ENCODE measurements around the gene MS4A10. TPM values are rescaled to one million over a fixed set of nuclear protein-coding genes. Genes with fewer than 3 reads are reported as not detected.

MS4A10 gene
- total and polyA plus RNA-seq, 4 donors, result not detected

GRCh38 chr11:60844870-60845221, 59.7 kb downstream of the MS4A10 start:
- Histone ChIP-seq H3K27me3 (ENCODE audit: control insufficient read depth in 3 of 3, insufficient read depth in 3 of 3, low read length in 2 of 3) (no peaks in the 10 kb centered on the region), H3K27ac (ENCODE audit: low read depth in 1 of 2, low read length in 1 of 2) (no peak overlapping the region), H3K9ac (ENCODE audit: insufficient read depth in 1 of 2, low read length in 2 of 2) (no peak overlapping the region), H3K9me3 (ENCODE audit: control insufficient read depth in 4 of 4, insufficient read depth in 3 of 4, low read length in 3 of 4) (no peaks in the 10 kb centered on the region), H3K36me3 (ENCODE audit: control insufficient read depth in 4 of 4, insufficient read depth in 4 of 4, low read length in 4 of 4) (peaks cover 0 to 22% (median 3%) of the 10 kb centered on the region in 4 donors), H3K4me1 (ENCODE audit: control insufficient read depth in 5 of 5, insufficient read depth in 5 of 5, low read length in 5 of 5) (peaks cover 4 to 32% (median 17%) of the 10 kb centered on the region in 5 donors), H3K4me3 (no peak overlapping the region)
- TF ChIP-seq, protein P1, sequence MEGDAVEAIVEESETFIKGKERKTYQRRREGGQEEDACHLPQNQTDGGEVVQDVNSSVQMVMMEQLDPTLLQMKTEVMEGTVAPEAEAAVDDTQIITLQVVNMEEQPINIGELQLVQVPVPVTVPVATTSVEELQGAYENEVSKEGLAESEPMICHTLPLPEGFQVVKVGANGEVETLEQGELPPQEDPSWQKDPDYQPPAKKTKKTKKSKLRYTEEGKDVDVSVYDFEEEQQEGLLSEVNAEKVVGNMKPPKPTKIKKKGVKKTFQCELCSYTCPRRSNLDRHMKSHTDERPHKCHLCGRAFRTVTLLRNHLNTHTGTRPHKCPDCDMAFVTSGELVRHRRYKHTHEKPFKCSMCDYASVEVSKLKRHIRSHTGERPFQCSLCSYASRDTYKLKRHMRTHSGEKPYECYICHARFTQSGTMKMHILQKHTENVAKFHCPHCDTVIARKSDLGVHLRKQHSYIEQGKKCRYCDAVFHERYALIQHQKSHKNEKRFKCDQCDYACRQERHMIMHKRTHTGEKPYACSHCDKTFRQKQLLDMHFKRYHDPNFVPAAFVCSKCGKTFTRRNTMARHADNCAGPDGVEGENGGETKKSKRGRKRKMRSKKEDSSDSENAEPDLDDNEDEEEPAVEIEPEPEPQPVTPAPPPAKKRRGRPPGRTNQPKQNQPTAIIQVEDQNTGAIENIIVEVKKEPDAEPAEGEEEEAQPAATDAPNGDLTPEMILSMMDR (IDR thresholded peaks at IDR 0.05; ENCODE audit: control extremely low read depth, extremely low read depth), result no peak
- ATAC-seq (ENCODE audit: insufficient read depth, low FRiP score) (no peak), DNase-seq (no peak)
- 50 to 62% methylated on average over 4 of the region's 4 CpGs for WGBS, 2 donors

GRCh38 chr11:60845338-60845737, 60.2 kb downstream of the MS4A10 start:
- Histone ChIP-seq H3K27ac (ENCODE audit: low read depth in 1 of 2, low read length in 1 of 2) (no peak overlapping the region), H3K4me1 (ENCODE audit: control insufficient read depth in 5 of 5, insufficient read depth in 5 of 5, low read length in 5 of 5) (peaks cover 4 to 32% (median 17%) of the 10 kb centered on the region in 5 donors), H3K4me3 (no peak overlapping the region)

DNA sequence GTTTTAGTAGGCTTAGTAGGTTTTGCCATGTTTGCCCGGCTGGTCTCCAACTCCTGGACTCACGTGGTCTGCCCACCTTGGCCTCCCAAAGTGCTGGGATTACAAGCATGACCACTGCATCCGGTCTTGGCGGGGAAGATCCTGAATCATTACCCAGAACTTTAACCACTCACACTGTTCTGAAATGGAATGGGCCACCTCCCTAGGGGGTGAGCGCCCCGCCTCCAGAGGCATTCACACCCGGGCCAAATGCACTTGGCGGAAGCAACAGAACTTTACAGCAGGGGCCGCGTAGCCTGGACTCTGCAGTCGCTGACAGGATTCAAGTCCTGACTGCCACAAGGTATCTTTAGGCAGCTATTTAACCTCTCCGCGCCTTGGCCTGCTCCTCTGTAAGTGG, 62.1 kb downstream of the MS4A10 start:
- H3K4me3 ChIP-seq, result no peak overlapping the region
- no peak overlapping the region for H3K27ac ChIP-seq (ENCODE audit: low read depth in 1 of 2, low read length in 1 of 2)
- H3K27me3 ChIP-seq (ENCODE audit: control insufficient read depth in 3 of 3, insufficient read depth in 3 of 3, low read length in 2 of 3), result no peaks in the 10 kb centered on the region
- DNase-seq, result no peak
- TF ChIP-seq, protein P1 (IDR thresholded peaks at IDR 0.05; ENCODE audit: control extremely low read depth, extremely low read depth), result no peak
- peaks cover 2 to 32% (median 13%) of the 10 kb centered on the region in 4 donors for H3K36me3 ChIP-seq (ENCODE audit: control insufficient read depth in 4 of 4, insufficient read depth in 4 of 4, low read length in 4 of 4)
- H3K9ac ChIP-seq (ENCODE audit: insufficient read depth in 1 of 2, low read length in 2 of 2), result no peak overlapping the region
- no peak for ATAC-seq (ENCODE audit: insufficient read depth, low FRiP score)
- H3K9me3 ChIP-seq (ENCODE audit: control insufficient read depth in 4 of 4, insufficient read depth in 3 of 4, low read length in 3 of 4), result no peaks in the 10 kb centered on the region
- peaks cover 0 to 20% (median 9%) of the 10 kb centered on the region in 5 donors for H3K4me1 ChIP-seq (ENCODE audit: control insufficient read depth in 5 of 5, insufficient read depth in 5 of 5, low read length in 5 of 5)
- 76% methylated on average over 13 of the region's 13 CpGs for WGBS, 2 donors

More at GRCh38 chr11:60845338-60845737, 60.2 kb downstream of the MS4A10 start:
- ATAC-seq (ENCODE audit: insufficient read depth, low FRiP score) (no peak), DNase-seq (no peak)
- H3K36me3 ChIP-seq (ENCODE audit: control insufficient read depth in 4 of 4, insufficient read depth in 4 of 4, low read length in 4 of 4), result peaks cover 0 to 27% (median 5%) of the 10 kb centered on the region in 4 donors
- 89 to 93% methylated on average over 8 of the region's 8 CpGs for WGBS, 2 donors
- H3K27me3 ChIP-seq (ENCODE audit: control insufficient read depth in 3 of 3, insufficient read depth in 3 of 3, low read length in 2 of 3), result no peaks in the 10 kb centered on the region
- H3K9me3 ChIP-seq (ENCODE audit: control insufficient read depth in 4 of 4, insufficient read depth in 3 of 4, low read length in 3 of 4), result no peaks in the 10 kb centered on the region
- H3K9ac ChIP-seq (ENCODE audit: insufficient read depth in 1 of 2, low read length in 2 of 2), result no peak overlapping the region
- TF ChIP-seq, protein P1 (IDR thresholded peaks at IDR 0.05; ENCODE audit: control extremely low read depth, extremely low read depth), result no peak

DNA sequence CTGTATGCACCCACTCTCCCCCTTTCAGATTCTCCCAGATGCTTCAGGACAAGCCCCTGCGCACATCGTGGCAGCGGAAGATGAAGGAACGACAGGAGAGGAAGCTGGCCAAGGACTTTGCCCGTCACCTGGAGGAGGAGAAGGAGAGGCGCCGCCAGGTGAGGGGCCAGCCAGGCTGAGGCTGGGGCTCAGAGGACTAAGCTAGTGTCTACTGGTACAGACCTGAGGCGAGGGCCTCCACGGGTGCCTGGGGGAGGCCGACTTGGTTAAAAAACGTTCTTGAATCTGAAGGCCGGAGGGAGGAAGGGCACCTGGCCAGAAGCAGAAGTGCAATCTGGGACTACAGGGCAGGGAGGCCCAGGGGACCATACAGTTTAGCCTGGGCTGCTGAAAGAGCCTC, 62.8 kb downstream of the MS4A10 start:
- Histone ChIP-seq H3K4me1 (ENCODE audit: control insufficient read depth in 5 of 5, insufficient read depth in 5 of 5, low read length in 5 of 5) (peaks cover 0 to 16% (median 8%) of the 10 kb centered on the region in 5 donors), H3K27me3 (ENCODE audit: control insufficient read depth in 3 of 3, insufficient read depth in 3 of 3, low read length in 2 of 3) (no peaks in the 10 kb centered on the region), H3K4me3 (no peak overlapping the region), H3K36me3 (ENCODE audit: control insufficient read depth in 4 of 4, insufficient read depth in 4 of 4, low read length in 4 of 4) (peaks cover 2 to 32% (median 13%) of the 10 kb centered on the region in 4 donors), H3K27ac (ENCODE audit: low read depth in 1 of 2, low read length in 1 of 2) (no peak overlapping the region), H3K9me3 (ENCODE audit: control insufficient read depth in 4 of 4, insufficient read depth in 3 of 4, low read length in 3 of 4) (peaks cover 0 to 3% (median 0%) of the 10 kb centered on the region in 4 donors), H3K9ac (ENCODE audit: insufficient read depth in 1 of 2, low read length in 2 of 2) (no peak overlapping the region)
- ATAC-seq (ENCODE audit: insufficient read depth, low FRiP score) (no peak), DNase-seq (no peak)
- TF ChIP-seq, protein P1 (IDR thresholded peaks at IDR 0.05; ENCODE audit: control extremely low read depth, extremely low read depth), result no peak
- WGBS, 2 donors, result 89 to 94% methylated on average over 12 of the region's 12 CpGs
